Small intestine (tissue), 7 donors: ENCODE measurements around the gene BEST4. TPM values are rescaled to one million over a fixed set of nuclear protein-coding genes. Genes with fewer than 3 reads are reported as not detected.
A peak's percentile ranks its signal among the peaks of the same experiment; 100 is the strongest.
"Not testable (repeated sequence)": the region's sequence is repeated elsewhere in the genome, so short reads cannot be mapped to it uniquely, and the experiment has no call there.

Source experiments
- DNase-seq, 2 donors: peaks; one replicate each; pipeline versions ENCODE4 v3.0.0 to v3.0.0-alpha.2; 2013
- FAIRE-seq: peaks from 2 replicates; lab custom pipeline; 2012; peaks lifted over from hg19 to GRCh38; lab: Jason Lieb, UNC
- H3K27ac ChIP-seq, 3 donors: one replicate each; pipeline ENCODE4 v1.5.1; 2013; ENCODE audit warnings: low read length in 2 of 3, mild to moderate bottlenecking in 2 of 3, control low read depth in 1 of 3, inconsistent platforms in 1 of 3, low read depth in 1 of 3, moderate library complexity in 1 of 3
- H3K27me3 ChIP-seq, 3 donors: one replicate each; pipeline ENCODE4 v1.6.1; 2013; ENCODE audit warnings: low read length in 3 of 3, inconsistent platforms in 1 of 3; ENCODE audit not compliant: control insufficient read depth in 3 of 3, insufficient read depth in 3 of 3
- H3K36me3 ChIP-seq, 3 donors: one replicate each; pipeline ENCODE4 v1.6.1; 2013; ENCODE audit warnings: low read length in 3 of 3, inconsistent platforms in 1 of 3, low read depth in 1 of 3, mild to moderate bottlenecking in 1 of 3, moderate library complexity in 1 of 3; ENCODE audit not compliant: control insufficient read depth in 3 of 3, insufficient read depth in 2 of 3
- H3K4me1 ChIP-seq, 3 donors: one replicate each; pipeline ENCODE4 v1.6.1; 2013; ENCODE audit warnings: low read length in 2 of 3, inconsistent platforms in 1 of 3, low read depth in 1 of 3, mild to moderate bottlenecking in 1 of 3, moderate library complexity in 1 of 3; ENCODE audit not compliant: control insufficient read depth in 3 of 3, insufficient read depth in 2 of 3
- H3K4me3 ChIP-seq, 3 donors: one replicate each; pipeline ENCODE4 v1.5.1; 2013; ENCODE audit warnings: low read length in 3 of 3, control low read depth in 1 of 3, inconsistent platforms in 1 of 3, low read depth in 1 of 3, mild to moderate bottlenecking in 1 of 3, moderate library complexity in 1 of 3
- H3K9me3 ChIP-seq, 2 donors: one replicate each; pipeline ENCODE4 v1.6.1; 2013; ENCODE audit warnings: low read depth in 1 of 2, low read length in 1 of 2; ENCODE audit not compliant: control insufficient read depth in 2 of 2, insufficient read depth in 1 of 2
- WGBS, 3 donors: extraction: QIAGEN DNeasy Blood & Tissue Kit; methylation state at CpG; one replicate each; pipeline ENCODE4 v1.1.7; 2013; 5-methylcytosine and 5-hydroxymethylcytosine counted together
- polyA plus RNA-seq, 4 donors: library from polyadenylated mRNA; stranded (reverse) in 3 of 4; unstranded in 1 of 4; fragments of 200-250 nt in 3 of 4; fragments of 120-200 nt in 1 of 4; gene quantifications; one replicate each; pipeline versions ENCODE4 v1.2.1 to v1.2.3, GENCODE V29; 2013
- donor health status: healthy with polysubstance abuse.
- donor health status: control.
- donor health status: control.
- donor health status: Bipolar disorder and iron deficiency.
- donor health status: healthy.

The BEST4 gene
- polyA plus RNA-seq, 4 donors: 7.4 to 33.0 (median 14.8) TPM

GRCh38 chr1:44777969-44778635 lies 9.9 kb downstream of the BEST4 start:
- DNase-seq (no peak), FAIRE-seq (no peak)
- 54 to 68% (median 57%) methylated on average over 13 of the region's 13 CpGs for WGBS, 3 donors
- H3K27ac ChIP-seq: no peak overlapping the region
- H3K4me1 ChIP-seq: peaks cover 0 to 16% (median 0%) of the 10 kb centered on the region in 3 donors
- H3K9me3 ChIP-seq: no peaks in the 10 kb centered on the region
- no peak overlapping the region for H3K4me3 ChIP-seq
- H3K36me3 ChIP-seq: peaks cover 7 to 53% (median 7%) of the 10 kb centered on the region in 3 donors
- H3K27me3 ChIP-seq: no peaks in the 10 kb centered on the region

GRCh38 chr1:44777547-44777946 lies 10.4 kb downstream of the BEST4 start:
- Histone ChIP-seq H3K4me1 (peaks cover 0 to 16% (median 0%) of the 10 kb centered on the region in 3 donors), H3K27me3 (no peaks in the 10 kb centered on the region), H3K4me3 (peak overlapping the region in 1 of 3 donors; percentile 98), H3K9me3 (no peaks in the 10 kb centered on the region), H3K27ac (peak overlapping the region in 1 of 3 donors; percentile 25), H3K36me3 (peaks cover 7 to 51% (median 7%) of the 10 kb centered on the region in 3 donors)
- DNase-seq: no peak
- WGBS, 3 donors: 55 to 69% (median 64%) methylated on average over 14 of the region's 14 CpGs
- FAIRE-seq: no peak

- Histone ChIP-seq H3K36me3 (peaks cover 7 to 51% (median 7%) of the 10 kb centered on the region in 3 donors), H3K9me3 (no peaks in the 10 kb centered on the region), H3K27me3 (no peaks in the 10 kb centered on the region), H3K4me3 (peak overlapping the region; percentile 8 to 98 (median 72)), H3K27ac (peak overlapping the region; percentile 95 to 99 (median 98)), H3K4me1 (peaks cover 0 to 16% (median 0%) of the 10 kb centered on the region in 3 donors)
- no peak for FAIRE-seq
- DNase-seq: no peak
- WGBS, 3 donors: 9 to 28% (median 15%) methylated on average over 12 of the region's 12 CpGs
These were observed 11.3 kb downstream of the BEST4 start for GRCh38 chr1:44776730-44777068.

- peak overlapping the region; percentile 95 to 99 (median 98) for H3K27ac ChIP-seq
- H3K9me3 ChIP-seq: no peaks in the 10 kb centered on the region
- WGBS, 3 donors: 0 to 4% (median 2%) methylated on average over 36 of the region's 36 CpGs
- peak overlapping the region; percentile 72 to 98 (median 92) for H3K4me3 ChIP-seq
- FAIRE-seq (no peak), DNase-seq (peak; percentile 48 to 59)
- peaks cover 0 to 16% (median 0%) of the 10 kb centered on the region in 3 donors for H3K4me1 ChIP-seq
- H3K27me3 ChIP-seq: no peaks in the 10 kb centered on the region
- peaks cover 7 to 48% (median 7%) of the 10 kb centered on the region in 3 donors for H3K36me3 ChIP-seq
These were observed 11.8 kb downstream of the BEST4 start for GRCh38 chr1:44775930-44776729.

GRCh38 chr1:44775078-44775929 lies 12.7 kb downstream of the BEST4 start, which contains the start of gene RPS8:
Gene RPS8 (plus strand): TSS chr1:44775540. CDS start chr1:44775597, 57 bp downstream.
- H3K9me3 ChIP-seq: no peaks in the 10 kb centered on the region
- FAIRE-seq: no peak
- peak within 1 kb of the TSS; percentile 72 to 98 (median 92) for H3K4me3 ChIP-seq
- DNase-seq: peak; percentile 96 to 98
- H3K27me3 ChIP-seq: no peaks in the 10 kb centered on the region
- 0% methylated on average over 59 to 65 of the region's 65 CpGs for WGBS, 3 donors
- peaks cover 0 to 16% (median 0%) of the 10 kb centered on the region in 3 donors for H3K4me1 ChIP-seq
- peak within 1 kb of the TSS; percentile 95 to 99 (median 98) for H3K27ac ChIP-seq
- H3K36me3 ChIP-seq: peaks cover 7 to 41% (median 7%) of the 10 kb centered on the region in 3 donors

GRCh38 chr1:44766421-44766820 lies 21.5 kb downstream of the BEST4 start:
- H3K9me3 ChIP-seq, H3K4me3 ChIP-seq, DNase-seq, H3K27ac ChIP-seq, FAIRE-seq, H3K4me1 ChIP-seq, H3K27me3 ChIP-seq: not testable (repeated sequence)
- peaks cover 0 to 45% (median 0%) of the 10 kb centered on the region in 3 donors for H3K36me3 ChIP-seq
- WGBS, 3 donors: 91 to 96% (median 96%) methylated on average over 6 of the region's 6 CpGs

GRCh38 chr1:44760876-44761275 lies 27.1 kb downstream of the BEST4 start:
- WGBS, 3 donors: 87 to 97% (median 94%) methylated on average over 3 of the region's 3 CpGs
- no peak overlapping the region for H3K27ac ChIP-seq
- H3K4me3 ChIP-seq: no peak overlapping the region
- peaks cover 0 to 67% (median 4%) of the 10 kb centered on the region in 3 donors for H3K36me3 ChIP-seq
- DNase-seq (no peak), FAIRE-seq (no peak)
- H3K4me1 ChIP-seq: no peaks in the 10 kb centered on the region
- no peaks in the 10 kb centered on the region for H3K9me3 ChIP-seq
- H3K27me3 ChIP-seq: no peaks in the 10 kb centered on the region

- Histone ChIP-seq H3K27me3 (no peaks in the 10 kb centered on the region), H3K4me1 (no peaks in the 10 kb centered on the region), H3K4me3 (no peak overlapping the region), H3K36me3 (peaks cover 0 to 66% (median 4%) of the 10 kb centered on the region in 3 donors), H3K9me3 (no peaks in the 10 kb centered on the region), H3K27ac (no peak overlapping the region)
- 90 to 96% (median 92%) methylated on average over 11 of the region's 11 CpGs for WGBS, 3 donors
- FAIRE-seq (no peak), DNase-seq (no peak)
These were observed 28.9 kb downstream of the BEST4 start for GRCh38 chr1:44759077-44759476.
